Kidney (tissue), 14 donors: ENCODE results near the gene ZNF622. TPM values are rescaled to one million over a fixed set of nuclear protein-coding genes. Genes with fewer than 3 reads are reported as not detected.

Experiments
- DNase-seq, 5 donors: peaks; one replicate each; pipeline ENCODE4 v3.0.0-alpha.2; 2013 to 2020
- FAIRE-seq: peaks from 2 replicates; lab custom pipeline; 2012; peaks lifted over from hg19 to GRCh38; lab: Jason Lieb, UNC
- H3K27ac ChIP-seq, 2 donors: one replicate each; pipeline ENCODE4 v1.7.0; 2013; ENCODE audit warnings: low read depth in 2 of 2, low read length in 2 of 2, inconsistent platforms in 1 of 2
- H3K27me3 ChIP-seq: one replicate; pipeline ENCODE4 v1.7.1; 2013; ENCODE audit warnings: low read length, inconsistent platforms; ENCODE audit not compliant: control insufficient read depth, insufficient read depth
- H3K36me3 ChIP-seq, 3 donors: one replicate each; pipeline versions ENCODE4 v1.7.0 to v1.7.1; 2013; ENCODE audit warnings: low read length in 3 of 3, control low read depth in 1 of 3, inconsistent platforms in 1 of 3; ENCODE audit not compliant: insufficient read depth in 3 of 3, control insufficient read depth in 2 of 3
- H3K4me1 ChIP-seq, 3 donors: one replicate each; pipeline versions ENCODE4 v1.7.0 to v1.7.1; 2013; ENCODE audit warnings: low read length in 3 of 3, inconsistent platforms in 1 of 3, low read depth in 1 of 3; ENCODE audit not compliant: control insufficient read depth in 2 of 3, insufficient read depth in 2 of 3
- H3K4me3 ChIP-seq, 3 donors: one replicate each; pipeline versions ENCODE4 v1.7.0 to v1.8.1; 2013; ENCODE audit warnings: low read length in 3 of 3, control low read depth in 1 of 3, inconsistent platforms in 1 of 3
- H3K9ac ChIP-seq, 3 donors: one replicate each; pipeline versions ENCODE4 v1.7.0 to v1.7.1; 2013; ENCODE audit warnings: low read length in 3 of 3, control low read depth in 1 of 3, inconsistent platforms in 1 of 3
- H3K9me3 ChIP-seq, 3 donors: one replicate each; pipeline versions ENCODE4 v1.7.0 to v1.7.1; 2013; ENCODE audit warnings: low read length in 3 of 3, control low read depth in 1 of 3, inconsistent platforms in 1 of 3; ENCODE audit not compliant: control insufficient read depth in 2 of 3, insufficient read depth in 1 of 3
- intact Hi-C: fragments of 100-400 bp; cut with DNase I; formaldehyde crosslinking; loops from one replicate; pipeline ENCODE4 v1.11.1; 2022
- polyA plus RNA-seq: library from polyadenylated mRNA; stranded (reverse); fragments of 350-450 nt; fragmentation: Illumina TruSeq; extraction: RNeasy Lipid Tissue Mini Kit (QIAGEN cat#74804); gene quantifications from one replicate; pipeline ENCODE4 v1.2.3, GENCODE V29; 2014; ENCODE audit warnings: low read depth, low replicate concordance; ENCODE audit not compliant: insufficient read depth
- total RNA-seq: library from RNA; stranded (reverse); fragmentation: NEBNext Ultra II Directional; extraction: Animal tissue kit (Norgen Biotek cat#: 25700); gene quantifications from one replicate; pipeline ENCODE4 v1.2.1, GENCODE V29; 2021
- TF ChIP-seq, protein P1 (sequence below): IDR thresholded peaks from 3 replicates; pipeline ENCODE4 v1.5.1; 2012; ENCODE audit warnings: mild to moderate bottlenecking, moderate library complexity, borderline replicate concordance; ENCODE audit not compliant: insufficient read depth; ENCODE audit errors: extremely low read depth
- donor health status: control.
- donor health status: control.
- donor health status: control.
- donor health status: control.
- donor health status: control.
- donor health status: DM: yes; HTN: yes; CAD: no.
- donor health status: Normal renal cell carcinoma (clear cell type).

The ZNF622 gene
- total and polyA plus RNA-seq, 2 donors from 2014 or later: 26.0 to 30.2 TPM

DNA sequence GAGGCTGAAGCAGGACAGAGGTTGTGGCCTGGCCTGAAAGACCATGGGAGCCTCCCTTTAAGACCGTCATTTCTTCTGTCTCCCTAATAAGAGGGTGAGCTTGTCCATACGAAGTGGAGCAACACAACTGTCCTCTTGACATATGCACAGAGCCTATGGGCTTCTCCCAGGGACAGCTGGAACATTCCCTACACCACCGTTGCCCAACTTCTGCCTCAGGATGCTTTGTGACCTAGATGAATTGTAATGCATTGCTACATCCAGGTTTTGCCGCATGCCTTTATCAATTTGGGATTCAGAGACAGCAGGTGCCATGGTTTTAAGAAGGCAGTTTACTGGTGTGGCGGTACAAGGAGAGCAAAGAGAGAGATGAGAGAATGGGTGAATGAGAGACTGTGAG lies 34.4 kb upstream of the ZNF622 start:
- H3K4me1 ChIP-seq: no peaks in the 10 kb centered on the region
- H3K9me3 ChIP-seq: peaks cover 0 to 11% (median 0%) of the 10 kb centered on the region in 3 donors
- H3K36me3 ChIP-seq: no peaks in the 10 kb centered on the region
- no peak overlapping the region for H3K27ac ChIP-seq
- no peaks in the 10 kb centered on the region for H3K27me3 ChIP-seq
- no peak overlapping the region for H3K9ac ChIP-seq
- no peak for FAIRE-seq
- DNase-seq: no peak
- TF ChIP-seq, protein P1, sequence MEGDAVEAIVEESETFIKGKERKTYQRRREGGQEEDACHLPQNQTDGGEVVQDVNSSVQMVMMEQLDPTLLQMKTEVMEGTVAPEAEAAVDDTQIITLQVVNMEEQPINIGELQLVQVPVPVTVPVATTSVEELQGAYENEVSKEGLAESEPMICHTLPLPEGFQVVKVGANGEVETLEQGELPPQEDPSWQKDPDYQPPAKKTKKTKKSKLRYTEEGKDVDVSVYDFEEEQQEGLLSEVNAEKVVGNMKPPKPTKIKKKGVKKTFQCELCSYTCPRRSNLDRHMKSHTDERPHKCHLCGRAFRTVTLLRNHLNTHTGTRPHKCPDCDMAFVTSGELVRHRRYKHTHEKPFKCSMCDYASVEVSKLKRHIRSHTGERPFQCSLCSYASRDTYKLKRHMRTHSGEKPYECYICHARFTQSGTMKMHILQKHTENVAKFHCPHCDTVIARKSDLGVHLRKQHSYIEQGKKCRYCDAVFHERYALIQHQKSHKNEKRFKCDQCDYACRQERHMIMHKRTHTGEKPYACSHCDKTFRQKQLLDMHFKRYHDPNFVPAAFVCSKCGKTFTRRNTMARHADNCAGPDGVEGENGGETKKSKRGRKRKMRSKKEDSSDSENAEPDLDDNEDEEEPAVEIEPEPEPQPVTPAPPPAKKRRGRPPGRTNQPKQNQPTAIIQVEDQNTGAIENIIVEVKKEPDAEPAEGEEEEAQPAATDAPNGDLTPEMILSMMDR: no peak
- intact Hi-C loops: no loop called here
- no peak overlapping the region for H3K4me3 ChIP-seq

GRCh38 chr5:16497546-16497945 lies 31.9 kb upstream of the ZNF622 start:
- Histone ChIP-seq H3K9me3 (peaks cover 0 to 16% (median 0%) of the 10 kb centered on the region in 3 donors), H3K4me1 (no peaks in the 10 kb centered on the region), H3K4me3 (no peak overlapping the region), H3K9ac (no peak overlapping the region), H3K27me3 (no peaks in the 10 kb centered on the region), H3K36me3 (no peaks in the 10 kb centered on the region), H3K27ac (no peak overlapping the region)
- intact Hi-C loops: no loop called here
- FAIRE-seq: no peak
- TF ChIP-seq, protein P1: no peak
- DNase-seq: no peak

DNA sequence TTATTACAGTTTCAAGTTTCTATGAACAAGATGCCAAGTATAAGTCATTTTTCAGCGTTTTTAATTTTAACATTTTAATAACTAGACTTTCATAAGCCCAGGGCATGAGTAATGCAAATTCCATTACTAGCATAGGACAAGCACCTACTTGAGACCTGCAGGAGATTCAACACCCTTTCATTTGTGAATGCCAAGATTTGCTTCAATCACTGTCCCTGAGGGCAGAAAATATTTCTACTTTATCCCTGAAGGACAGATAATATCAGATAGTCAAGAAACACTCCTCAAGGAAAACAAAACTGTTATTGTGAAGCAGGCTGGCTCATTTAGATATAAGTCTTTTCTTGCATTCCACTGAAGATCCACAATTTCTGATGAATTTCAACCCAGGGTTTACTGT lies 27.7 kb upstream of the ZNF622 start:
- Histone ChIP-seq H3K36me3 (no peaks in the 10 kb centered on the region), H3K27me3 (no peaks in the 10 kb centered on the region), H3K4me1 (peaks cover 0 to 2% (median 0%) of the 10 kb centered on the region in 3 donors), H3K9ac (no peak overlapping the region), H3K27ac (no peak overlapping the region), H3K9me3 (peaks cover 0 to 16% (median 0%) of the 10 kb centered on the region in 3 donors), H3K4me3 (no peak overlapping the region)
- intact Hi-C loops: no loop called here
- DNase-seq (no peak), FAIRE-seq (no peak)
- TF ChIP-seq, protein P1: no peak
